CD14-positive monocyte (primary cell): ENCODE data around the gene DCDC2. TPM values are rescaled to one million over a fixed set of nuclear protein-coding genes. Genes with fewer than 3 reads are reported as not detected.

ENCODE experiments used
- DNase-seq, 3 donors: peaks; one replicate each; pipeline ENCODE4 v3.0.0-alpha.2; 2011 to 2022
- H2AFZ ChIP-seq: 2 replicates; pipeline ENCODE4 v1.6.0; 2012; ENCODE audit warnings: mild to moderate bottlenecking, low read depth, low read length, inconsistent platforms; ENCODE audit not compliant: insufficient read depth, poor library complexity, severe bottlenecking
- H3K27ac ChIP-seq, 2 donors: 1 replicate in 1 of 2; 2 replicates in 1 of 2; pipeline ENCODE4 v1.5.1; 2012 to 2013; ENCODE audit warnings: low read length in 2 of 2, control low read depth in 1 of 2, inconsistent platforms in 1 of 2, low read depth in 1 of 2, mild to moderate bottlenecking in 1 of 2
- H3K27me3 ChIP-seq, 2 donors: one replicate each; pipeline versions ENCODE4 v1.6.0 to v1.6.1; 2011 to 2013; ENCODE audit warnings: low read length in 2 of 2; ENCODE audit not compliant: control insufficient read depth in 2 of 2, insufficient read depth in 2 of 2
- H3K36me3 ChIP-seq, 2 donors: replicated peaks in 1 of 2; 1 replicate in 1 of 2; 2 replicates in 1 of 2; pipeline versions ENCODE4 v1.5.1 to v1.6.1; 2012 to 2013; ENCODE audit warnings: low read length in 2 of 2, control low read depth in 1 of 2, inconsistent platforms in 1 of 2, mild to moderate bottlenecking in 1 of 2; ENCODE audit not compliant: insufficient read depth in 2 of 2, control insufficient read depth in 1 of 2
- H3K4me1 ChIP-seq, 2 donors: 1 replicate in 1 of 2; 2 replicates in 1 of 2; pipeline versions ENCODE4 v1.5.1 to v1.6.1; 2012 to 2013; ENCODE audit warnings: low read length in 2 of 2, control low read depth in 1 of 2, inconsistent platforms in 1 of 2, mild to moderate bottlenecking in 1 of 2, moderate library complexity in 1 of 2; ENCODE audit not compliant: insufficient read depth in 2 of 2, control insufficient read depth in 1 of 2
- H3K4me2 ChIP-seq: replicated peaks from 2 replicates; pipeline ENCODE3; 2012; ENCODE audit warnings: low read length, moderate library complexity, mild to moderate bottlenecking; ENCODE audit not compliant: poor library complexity, severe bottlenecking; ENCODE audit errors: extremely low read depth
- H3K4me3 ChIP-seq, 3 experiments: fragments of 200-600 bp in 1 of 3; sonication (generic) in 1 of 3; replicated peaks in 1 of 3; 1 replicate in 2 of 3; 2 replicates in 1 of 3; pipeline ENCODE4 v1.5.1; 2011 to 2013; ENCODE audit warnings: low read length in 3 of 3, mild to moderate bottlenecking in 3 of 3, control low read depth in 2 of 3, low read depth in 2 of 3, inconsistent platforms in 1 of 3, moderate library complexity in 1 of 3
- H3K79me2 ChIP-seq: 2 replicates; pipeline ENCODE4 v1.6.0; 2012; ENCODE audit warnings: mild to moderate bottlenecking, control low read depth, inconsistent platforms, low read length, moderate library complexity; ENCODE audit not compliant: insufficient read depth
- H3K9ac ChIP-seq: 2 replicates; pipeline ENCODE4 v1.6.0; 2017; ENCODE audit warnings: low read length, mild to moderate bottlenecking; ENCODE audit not compliant: insufficient read depth, poor library complexity, severe bottlenecking
- H3K9me3 ChIP-seq, 2 donors: replicated peaks in 1 of 2; 1 replicate in 1 of 2; 2 replicates in 1 of 2; pipeline versions ENCODE4 v1.5.1 to v1.6.1; 2012 to 2013; ENCODE audit warnings: low read length in 2 of 2, control low read depth in 1 of 2; ENCODE audit not compliant: control insufficient read depth in 1 of 2, insufficient read depth in 1 of 2
- H4K20me1 ChIP-seq: 2 replicates; pipeline ENCODE4 v1.6.0; 2012; ENCODE audit warnings: mild to moderate bottlenecking, low read length, control low read depth, moderate library complexity; ENCODE audit not compliant: insufficient read depth
- H3K27ac Mint-ChIP-seq, 7 donors: one replicate each; pipeline ENCODE4 v1.8.0; 2020; ENCODE audit warnings: mild to moderate bottlenecking in 7 of 7, mixed read lengths in 7 of 7, moderate library complexity in 6 of 7, inconsistent platforms in 2 of 7
- H3K27me3 Mint-ChIP-seq, 3 donors: one replicate each; pipeline ENCODE4 v1.8.0; 2021 to 2022; ENCODE audit warnings: low read depth in 3 of 3, mild to moderate bottlenecking in 3 of 3, mixed read lengths in 3 of 3, moderate library complexity in 3 of 3, inconsistent platforms in 1 of 3
- H3K36me3 Mint-ChIP-seq, 2 donors: one replicate each; pipeline ENCODE4 v1.8.0; 2020; ENCODE audit warnings: mixed read lengths in 2 of 2, inconsistent platforms in 1 of 2, mild to moderate bottlenecking in 1 of 2
- H3K4me1 Mint-ChIP-seq: one replicate; pipeline ENCODE4 v1.8.0; 2020; ENCODE audit warnings: mild to moderate bottlenecking, mixed read lengths
- H3K4me3 Mint-ChIP-seq, 2 donors: one replicate each; pipeline ENCODE4 v1.8.0; 2020; ENCODE audit warnings: mild to moderate bottlenecking in 2 of 2, mixed read lengths in 2 of 2, moderate library complexity in 1 of 2
- H3K9me3 Mint-ChIP-seq, 7 donors: one replicate each; pipeline ENCODE4 v1.8.0; 2020 to 2022; ENCODE audit warnings: mixed read lengths in 7 of 7, mild to moderate bottlenecking in 6 of 7, moderate library complexity in 6 of 7, inconsistent platforms in 2 of 7
- CTCF ChIP-seq: fragments of 200-600 bp; IDR thresholded peaks from one replicate; pipeline ENCODE4 v1.8.0; 2022; ENCODE audit warnings: antibody characterized with exemption, mild to moderate bottlenecking
- WGBS: methylation state at CpG from one replicate; pipeline ENCODE4 v1.1.5; 2013; ENCODE audit warnings: missing lambda C conversion rate; ENCODE audit not compliant: insufficient coverage; 5-methylcytosine and 5-hydroxymethylcytosine counted together
- intact Hi-C, 2 donors: fragments of 100-400 bp; cut with micrococcal nuclease; formaldehyde crosslinking; loops; one replicate each; pipeline versions ENCODE4 v1.15.0 to v1.15.1; 2023
- polyA plus RNA-seq, 3 donors: library from polyadenylated mRNA; depleted of rRNA in 1 of 3; unstranded in 2 of 3; stranded (reverse) in 1 of 3; fragments of 300-500 nt in 2 of 3; fragments of >200 nt in 1 of 3; fragmentation: Illumina TruSeq in 2 of 3; gene quantifications; 1 replicate in 2 of 3; 2 replicates in 1 of 3; pipeline ENCODE4 v1.2.3, GENCODE V29; 2012 to 2021

The DCDC2 gene
- polyA plus RNA-seq, 3 donors, result not detected

- no peak for DNase-seq
- peaks cover 12 to 17% of the 10 kb centered on the region in 2 donors for H3K4me1 ChIP-seq
- Mint-ChIP-seq H3K27ac (no peak overlapping the region), H3K36me3 (no peaks in the 10 kb centered on the region), H3K27me3 (peaks cover 10 to 20% (median 12%) of the 10 kb centered on the region in 3 donors), H3K4me1 (peaks cover 24% of the 10 kb centered on the region), H3K4me3 (no peak overlapping the region), H3K9me3 (peaks cover 0 to 10% (median 5%) of the 10 kb centered on the region in 7 donors)
- TF ChIP-seq CTCF, result no peak
- H4K20me1 ChIP-seq, result no peaks in the 10 kb centered on the region
- peaks cover 0 to 4% of the 10 kb centered on the region in 2 donors for H3K27me3 ChIP-seq
- peaks cover 0 to 3% of the 10 kb centered on the region in 2 donors for H3K9me3 ChIP-seq
- no peak overlapping the region for H3K27ac ChIP-seq
- no peak overlapping the region for H3K4me2 ChIP-seq
- no peak overlapping the region for H3K9ac ChIP-seq
- H3K79me2 ChIP-seq, result peaks cover 2% of the 10 kb centered on the region
- H3K36me3 ChIP-seq, result no peaks in the 10 kb centered on the region
- no peak overlapping the region for H3K4me3 ChIP-seq
- no CpG with 5 or more reads among the region's 1 CpG for WGBS
- intact Hi-C loops, result no loop called here
- H2AFZ ChIP-seq, result no peak overlapping the region
Observed at GRCh38 chr6:24397631-24398030, 39.8 kb upstream of the DCDC2 start.

- H3K27ac Mint-ChIP-seq, result no peak overlapping the region
Observed at GRCh38 chr6:24396824-24397223, 39.0 kb upstream of the DCDC2 start.

More at GRCh38 chr6:24396824-24397223, 39.0 kb upstream of the DCDC2 start:
- H3K79me2 ChIP-seq, result no peaks in the 10 kb centered on the region
- WGBS, result no CpG with 5 or more reads among the region's 1 CpG
- peaks cover 22% of the 10 kb centered on the region for H3K4me1 Mint-ChIP-seq
- no peaks in the 10 kb centered on the region for H3K36me3 ChIP-seq
- peaks cover 0 to 3% of the 10 kb centered on the region in 2 donors for H3K9me3 ChIP-seq
- no peak overlapping the region for H3K4me2 ChIP-seq
- intact Hi-C loops, result no loop called here
- H4K20me1 ChIP-seq, result no peaks in the 10 kb centered on the region
- no peak overlapping the region for H2AFZ ChIP-seq
- H3K4me3 ChIP-seq, result no peak overlapping the region
- no peak overlapping the region for H3K27ac ChIP-seq
- no peaks in the 10 kb centered on the region for H3K36me3 Mint-ChIP-seq
- H3K4me1 ChIP-seq, result peaks cover 12% of the 10 kb centered on the region in 2 donors
- H3K27me3 Mint-ChIP-seq, result peaks cover 10 to 22% (median 12%) of the 10 kb centered on the region in 3 donors
- H3K9me3 Mint-ChIP-seq, result peaks cover 0 to 10% (median 5%) of the 10 kb centered on the region in 7 donors
- DNase-seq, result no peak
- H3K4me3 Mint-ChIP-seq, result no peak overlapping the region
- no peak for TF ChIP-seq CTCF
- H3K9ac ChIP-seq, result no peak overlapping the region
- H3K27me3 ChIP-seq, result peaks cover 0 to 4% of the 10 kb centered on the region in 2 donors
